ENCODE results near the gene SMIM22. TPM values are rescaled to one million over a fixed set of nuclear protein-coding genes. Genes with fewer than 3 reads are reported as not detected.

SMIM22 gene
- total and polyA plus RNA-seq, 12 donors: 1.9 TPM; not detected in 11

DNA sequence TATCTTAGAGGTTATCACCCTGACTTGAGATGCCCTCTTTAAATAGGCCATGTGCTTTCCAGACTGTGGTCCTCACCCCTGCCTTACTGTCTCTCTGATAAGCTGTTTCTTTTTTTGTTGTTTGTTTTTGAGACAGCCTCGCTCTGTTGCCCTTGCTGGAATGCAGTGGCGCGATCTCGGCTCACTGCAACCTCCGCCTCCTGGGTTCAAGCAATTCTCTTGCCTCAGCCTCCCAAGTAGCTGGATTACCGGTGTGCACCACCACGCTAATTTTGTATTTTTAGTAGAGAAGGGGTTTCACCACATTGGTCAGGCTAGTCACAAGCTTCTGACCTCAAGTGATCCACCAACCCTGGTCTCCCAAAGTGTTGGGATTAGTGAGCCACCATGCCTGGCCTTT is 6.3 kb upstream of the SMIM22 start:
- WGBS, 4 donors: 88 to 95% (median 92%) methylated on average over 7 of the region's 7 CpGs
- no peaks in the 10 kb centered on the region for H3K36me3 ChIP-seq (replicated peaks in 1 of 2)
- intact Hi-C loops (cut with DNase I): no loop called here

GRCh38 chr16:4790261-4790660 is 4.9 kb upstream of the SMIM22 start:
- Histone ChIP-seq H3K36me3 (replicated peaks in 1 of 2) (no peaks in the 10 kb centered on the region), H3K4me1 (replicated peaks in 1 of 2) (no peaks in the 10 kb centered on the region), H3K9me3 (replicated peaks in 1 of 3) (no peaks in the 10 kb centered on the region), H3K4me3 (no peak overlapping the region), H3K27me3 (no peaks in the 10 kb centered on the region), H3K27ac (no peak overlapping the region)
- intact Hi-C loops (cut with DNase I): no loop called here
- DNase-seq: no peak
- TF ChIP-seq, protein P1, sequence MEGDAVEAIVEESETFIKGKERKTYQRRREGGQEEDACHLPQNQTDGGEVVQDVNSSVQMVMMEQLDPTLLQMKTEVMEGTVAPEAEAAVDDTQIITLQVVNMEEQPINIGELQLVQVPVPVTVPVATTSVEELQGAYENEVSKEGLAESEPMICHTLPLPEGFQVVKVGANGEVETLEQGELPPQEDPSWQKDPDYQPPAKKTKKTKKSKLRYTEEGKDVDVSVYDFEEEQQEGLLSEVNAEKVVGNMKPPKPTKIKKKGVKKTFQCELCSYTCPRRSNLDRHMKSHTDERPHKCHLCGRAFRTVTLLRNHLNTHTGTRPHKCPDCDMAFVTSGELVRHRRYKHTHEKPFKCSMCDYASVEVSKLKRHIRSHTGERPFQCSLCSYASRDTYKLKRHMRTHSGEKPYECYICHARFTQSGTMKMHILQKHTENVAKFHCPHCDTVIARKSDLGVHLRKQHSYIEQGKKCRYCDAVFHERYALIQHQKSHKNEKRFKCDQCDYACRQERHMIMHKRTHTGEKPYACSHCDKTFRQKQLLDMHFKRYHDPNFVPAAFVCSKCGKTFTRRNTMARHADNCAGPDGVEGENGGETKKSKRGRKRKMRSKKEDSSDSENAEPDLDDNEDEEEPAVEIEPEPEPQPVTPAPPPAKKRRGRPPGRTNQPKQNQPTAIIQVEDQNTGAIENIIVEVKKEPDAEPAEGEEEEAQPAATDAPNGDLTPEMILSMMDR (IDR thresholded peaks at IDR 0.05): no peak
- no peak for TF ChIP-seq POLR2A (IDR thresholded peaks at IDR 0.05)
- WGBS, 4 donors: 84 to 90% (median 88%) methylated on average over 8 to 10 of the region's 10 CpGs

More for the DNA sequence above, 6.3 kb upstream of the SMIM22 start:
- Histone ChIP-seq H3K27ac (no peak overlapping the region), H3K9me3 (replicated peaks in 1 of 3) (no peaks in the 10 kb centered on the region), H3K4me1 (replicated peaks in 1 of 2) (no peaks in the 10 kb centered on the region), H3K27me3 (no peaks in the 10 kb centered on the region), H3K4me3 (no peak overlapping the region)
- no peak for DNase-seq
- TF ChIP-seq, protein P1 (IDR thresholded peaks at IDR 0.05): no peak
- no peak for TF ChIP-seq POLR2A (IDR thresholded peaks at IDR 0.05)

DNA sequence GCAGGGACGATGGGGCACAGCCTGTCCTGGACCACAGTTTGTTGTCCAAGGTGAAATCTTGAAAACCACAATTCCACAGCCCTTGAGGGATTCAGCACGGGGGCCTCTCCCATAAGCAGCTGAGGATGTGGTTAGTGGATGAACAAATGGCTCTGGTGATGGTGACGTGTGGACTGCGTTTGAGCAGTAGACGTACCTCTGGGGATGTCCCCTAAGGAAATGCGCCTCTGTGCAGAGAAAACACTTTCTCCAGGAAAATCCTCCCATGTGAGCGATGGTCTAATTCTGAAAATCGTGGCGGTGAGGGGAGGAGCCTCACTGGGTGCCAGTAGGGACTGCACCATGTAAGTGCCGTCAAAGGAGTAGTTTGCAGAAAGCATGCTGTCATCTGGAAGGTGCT is 4.3 kb upstream of the SMIM22 start:
- intact Hi-C loops (cut with DNase I): no loop called here
- peaks cover 0 to 1% of the 10 kb centered on the region in 2 donors for H3K36me3 ChIP-seq (replicated peaks in 1 of 2)
- H3K27ac ChIP-seq: no peak overlapping the region
- 77 to 82% (median 79%) methylated on average over 10 of the region's 10 CpGs for WGBS, 4 donors
- H3K4me1 ChIP-seq (replicated peaks in 1 of 2): no peaks in the 10 kb centered on the region
- no peaks in the 10 kb centered on the region for H3K27me3 ChIP-seq
- TF ChIP-seq, protein P1 (IDR thresholded peaks at IDR 0.05): no peak
- no peak for TF ChIP-seq POLR2A (IDR thresholded peaks at IDR 0.05)
- no peaks in the 10 kb centered on the region for H3K9me3 ChIP-seq (replicated peaks in 1 of 3)
- H3K4me3 ChIP-seq: no peak overlapping the region
- no peak for DNase-seq

GRCh38 chr16:4792951-4793513 is 2.1 kb upstream of the SMIM22 start:
- Histone ChIP-seq H3K27ac (no peak overlapping the region), H3K9me3 (replicated peaks in 1 of 3) (no peaks in the 10 kb centered on the region), H3K4me1 (replicated peaks in 1 of 2) (no peaks in the 10 kb centered on the region), H3K36me3 (replicated peaks in 1 of 2) (peaks cover 0 to 16% of the 10 kb centered on the region in 2 donors), H3K27me3 (no peaks in the 10 kb centered on the region), H3K4me3 (no peak overlapping the region)
- no peak for DNase-seq
- TF ChIP-seq POLR2A (IDR thresholded peaks at IDR 0.05): no peak
- TF ChIP-seq, protein P1 (IDR thresholded peaks at IDR 0.05): no peak
- intact Hi-C loops (cut with DNase I): no loop called here
- 57 to 67% (median 66%) methylated on average over 13 of the region's 13 CpGs for WGBS, 4 donors
